GM18498 (cell line): ENCODE results near the gene CCDC171.

ENCODE experiments used
- ATAC-seq: cut with Tn5 transposase; IDR thresholded peaks from one replicate; pipeline ENCODE4 v1.9.1; 2021; ENCODE audit warnings: mild to moderate bottlenecking, moderate library complexity; ENCODE audit not compliant: unreplicated experiment

CCDC171 gene

DNA sequence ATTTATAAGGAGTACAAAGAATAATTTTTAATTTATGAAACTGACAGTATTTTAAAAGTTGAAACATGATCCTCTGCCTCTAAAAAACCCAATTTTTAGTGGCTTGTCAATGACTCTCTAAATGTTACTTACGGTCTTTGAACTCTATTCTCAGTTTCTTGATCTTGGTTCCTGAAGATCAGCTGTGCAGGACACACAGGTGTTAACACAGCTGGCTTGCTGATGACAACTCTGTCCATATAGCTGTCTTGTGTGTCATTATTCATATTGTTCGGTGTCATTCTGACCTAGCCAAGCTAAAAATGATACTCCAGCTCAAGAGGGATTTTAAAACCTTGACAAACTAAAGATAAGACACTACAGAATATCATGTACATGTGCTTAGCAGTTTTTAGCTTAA lies 314.5 kb downstream of the CCDC171 start:
- no peak for ATAC-seq

DNA sequence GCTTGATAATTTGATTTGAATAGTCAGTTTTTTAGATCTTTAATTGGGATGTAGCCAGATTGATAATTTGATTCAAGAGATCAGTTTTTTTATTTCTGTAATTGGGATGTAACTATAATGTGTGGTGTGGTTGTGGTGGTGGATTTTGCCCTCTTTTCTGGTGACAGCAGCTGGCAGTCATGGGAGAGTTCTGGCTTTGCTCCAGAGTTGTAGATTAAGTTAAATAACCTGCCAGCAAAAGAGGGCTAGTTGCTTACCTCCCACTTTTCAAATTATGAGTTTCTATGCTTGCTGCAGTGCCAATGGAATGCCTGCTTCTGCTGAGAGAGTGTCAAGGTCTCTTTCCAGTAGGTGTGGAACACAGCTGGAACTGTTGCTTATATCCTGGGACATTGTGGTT lies 315.1 kb downstream of the CCDC171 start:
- no peak for ATAC-seq

DNA sequence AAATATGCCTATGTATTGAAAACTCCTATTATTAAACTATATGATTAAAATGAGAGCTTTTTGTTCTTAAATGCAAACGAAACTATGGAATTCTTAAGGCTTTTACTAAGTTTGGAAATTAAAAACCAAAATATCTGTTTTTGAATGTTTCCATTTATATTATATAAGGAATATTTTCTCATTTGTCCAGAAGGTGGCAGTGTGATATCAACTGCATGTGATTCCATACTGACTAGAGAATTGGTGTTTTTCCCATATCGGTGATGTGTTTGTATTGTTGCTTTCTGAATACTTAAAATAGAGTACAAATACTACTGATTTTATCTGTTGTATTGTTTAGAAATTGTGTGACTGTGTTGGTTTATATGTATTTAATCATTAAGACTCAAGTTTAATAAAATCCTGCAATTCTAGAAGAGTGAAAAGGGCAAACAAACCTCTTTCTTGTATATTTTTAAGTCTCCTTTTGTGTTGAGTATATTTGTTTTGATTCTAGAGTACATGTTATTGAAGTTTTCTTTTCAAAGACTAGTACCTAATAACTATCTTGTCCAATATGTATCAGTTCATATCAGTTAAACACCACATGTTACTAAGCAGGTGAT lies 320.8 kb downstream of the CCDC171 start:
- ATAC-seq = no peak

DNA sequence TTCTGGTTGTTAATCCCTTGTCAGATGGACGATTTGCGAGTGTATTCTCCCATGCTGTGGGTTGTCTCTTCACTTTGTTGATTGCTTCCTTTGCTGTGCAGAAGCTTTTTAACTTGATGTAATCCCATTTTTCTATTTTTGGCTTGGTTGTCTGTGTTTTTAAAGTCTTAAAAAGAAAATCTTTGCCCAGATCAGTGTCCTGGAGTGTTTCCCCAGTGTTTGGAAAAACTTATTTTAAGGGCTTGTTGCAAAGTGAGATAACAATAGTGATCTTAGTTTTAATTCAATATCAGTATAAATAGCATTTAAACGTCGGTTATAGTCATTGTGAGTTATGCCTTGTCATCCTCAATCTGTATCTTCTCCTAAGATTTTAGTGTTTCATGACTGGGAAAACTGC lies 329.5 kb downstream of the CCDC171 start:
- no peak for ATAC-seq

DNA sequence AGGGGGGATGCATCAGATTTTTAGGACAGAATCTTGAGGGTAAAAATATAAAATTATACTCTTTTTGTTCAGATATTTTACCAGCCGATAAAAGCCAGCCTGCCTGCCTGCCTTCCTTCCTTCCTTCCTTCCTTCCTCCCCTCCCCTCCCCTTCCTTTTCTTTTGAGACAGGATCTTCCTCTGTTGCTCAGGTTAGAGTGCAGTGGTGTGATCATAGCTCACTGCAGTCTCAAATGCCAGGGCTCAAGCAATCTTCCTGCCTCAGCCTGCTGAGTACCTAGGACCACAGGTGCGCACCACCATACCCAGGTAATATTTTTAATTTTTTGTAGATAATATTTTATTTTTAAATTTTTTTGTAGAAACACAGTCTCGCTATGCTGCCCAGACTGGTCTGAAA lies 330.0 kb downstream of the CCDC171 start:
- ATAC-seq = no peak

DNA sequence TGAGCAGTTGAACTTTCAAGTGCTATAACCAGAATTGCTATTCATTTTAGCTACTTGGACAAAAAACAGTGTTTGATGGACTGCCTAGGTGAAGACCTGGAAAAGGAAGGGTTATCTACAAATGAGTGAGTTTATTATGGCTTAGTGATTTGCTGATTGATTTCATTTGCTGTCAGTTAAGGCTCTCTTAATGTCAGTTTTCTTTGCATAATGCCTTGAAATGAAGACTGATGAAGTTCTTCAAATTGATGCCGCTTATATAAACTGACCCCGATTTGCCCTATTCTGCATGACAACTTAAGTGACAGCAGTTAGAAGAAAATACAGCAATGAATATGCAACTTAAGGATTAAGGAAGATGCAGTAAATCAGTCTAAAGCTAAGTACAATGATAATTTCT lies 332.6 kb downstream of the CCDC171 start:
- ATAC-seq = no peak

DNA sequence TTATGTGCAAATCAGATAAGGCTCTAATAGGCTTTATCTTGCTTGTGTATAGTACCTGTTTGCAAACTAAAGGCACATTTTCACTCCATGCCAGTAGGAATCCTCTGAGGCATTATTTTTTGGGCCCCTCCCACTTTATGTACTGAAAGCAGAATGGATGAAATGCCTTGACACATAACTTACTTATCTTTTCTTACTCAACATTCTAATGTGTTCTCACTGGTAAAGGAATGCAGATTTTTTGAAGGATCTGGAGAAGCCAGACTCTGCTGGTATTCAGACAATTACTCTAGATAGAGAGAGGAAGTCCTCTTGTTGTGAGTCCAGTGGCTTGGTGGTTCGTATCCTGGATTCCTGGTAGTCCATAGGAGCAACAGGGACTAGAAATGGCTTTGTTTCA lies 336.7 kb downstream of the CCDC171 start:
- ATAC-seq = no peak

DNA sequence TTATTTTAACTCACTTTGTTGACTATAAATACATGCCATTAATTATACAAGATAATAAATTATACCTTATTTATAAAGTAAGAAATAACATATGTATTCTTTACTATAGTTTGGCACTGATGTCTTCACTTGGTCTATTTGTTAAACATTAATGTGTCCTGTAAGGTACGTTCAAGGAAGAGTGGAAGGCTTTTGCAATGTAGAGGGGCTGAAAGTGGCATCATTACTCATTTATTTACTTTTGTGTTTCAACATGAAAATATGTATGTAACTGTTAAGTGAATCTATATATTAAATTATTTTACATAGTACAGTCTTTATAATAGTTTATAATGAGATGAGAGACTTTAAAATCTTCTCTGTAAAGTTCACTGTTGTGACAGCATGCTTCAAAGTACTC lies 348.7 kb downstream of the CCDC171 start:
- no peak for ATAC-seq

DNA sequence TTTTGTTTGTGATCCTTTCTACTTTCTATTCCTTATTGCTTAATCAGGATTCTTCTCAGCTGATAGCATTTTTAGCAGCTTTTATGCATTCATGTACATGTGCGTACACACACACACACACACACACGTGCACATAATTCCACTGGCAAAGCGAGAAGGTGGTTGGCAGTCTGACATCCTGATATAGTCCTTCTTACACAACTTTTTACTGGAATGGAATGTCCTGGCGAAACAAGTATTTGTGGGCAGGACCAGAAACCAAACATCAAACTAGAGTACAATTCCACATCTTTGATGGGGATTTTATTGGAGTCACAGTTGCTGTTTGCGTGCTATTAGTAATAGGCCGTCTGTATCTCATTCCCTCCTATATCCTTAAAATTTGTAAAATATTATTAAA lies 356.5 kb downstream of the CCDC171 start:
- no peak for ATAC-seq

DNA sequence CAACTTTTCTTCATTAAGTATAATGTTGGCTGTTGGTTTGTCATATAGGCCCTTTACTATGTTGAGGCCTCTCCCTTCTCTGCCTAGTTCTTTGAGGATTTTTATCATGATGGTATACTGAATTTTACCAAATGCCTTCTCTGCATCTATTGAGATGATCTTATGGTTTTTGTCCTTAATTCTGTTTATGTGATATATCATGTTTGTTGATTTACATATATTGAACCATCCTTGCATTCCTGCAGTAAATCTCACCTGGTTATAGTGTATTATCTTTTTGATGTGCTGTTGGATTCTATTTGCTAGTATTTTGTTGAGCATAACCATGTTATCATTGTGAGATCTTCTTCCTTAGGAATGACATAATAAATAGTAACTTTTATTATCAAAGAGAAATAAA lies 362.9 kb downstream of the CCDC171 start:
- ATAC-seq = no peak

DNA sequence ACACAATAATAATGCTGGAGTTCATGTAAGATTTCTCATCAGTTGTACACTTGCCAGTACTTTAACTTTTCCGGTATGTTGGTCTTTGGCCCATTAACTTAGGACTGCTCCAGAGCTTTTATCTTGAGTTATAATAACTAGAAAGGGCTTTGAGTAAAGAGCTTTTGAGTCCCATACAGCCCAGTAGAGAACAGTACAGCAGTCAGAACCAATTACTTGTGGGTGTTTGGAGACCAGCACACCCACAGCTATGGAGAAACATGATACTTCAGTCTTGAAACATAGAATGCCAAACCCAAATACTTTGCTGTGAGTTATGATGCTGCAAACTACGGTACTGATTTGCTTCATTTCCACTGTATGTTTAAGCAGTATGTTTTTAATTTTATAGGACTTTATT lies 374.3 kb downstream of the CCDC171 start:
- ATAC-seq = no peak

DNA sequence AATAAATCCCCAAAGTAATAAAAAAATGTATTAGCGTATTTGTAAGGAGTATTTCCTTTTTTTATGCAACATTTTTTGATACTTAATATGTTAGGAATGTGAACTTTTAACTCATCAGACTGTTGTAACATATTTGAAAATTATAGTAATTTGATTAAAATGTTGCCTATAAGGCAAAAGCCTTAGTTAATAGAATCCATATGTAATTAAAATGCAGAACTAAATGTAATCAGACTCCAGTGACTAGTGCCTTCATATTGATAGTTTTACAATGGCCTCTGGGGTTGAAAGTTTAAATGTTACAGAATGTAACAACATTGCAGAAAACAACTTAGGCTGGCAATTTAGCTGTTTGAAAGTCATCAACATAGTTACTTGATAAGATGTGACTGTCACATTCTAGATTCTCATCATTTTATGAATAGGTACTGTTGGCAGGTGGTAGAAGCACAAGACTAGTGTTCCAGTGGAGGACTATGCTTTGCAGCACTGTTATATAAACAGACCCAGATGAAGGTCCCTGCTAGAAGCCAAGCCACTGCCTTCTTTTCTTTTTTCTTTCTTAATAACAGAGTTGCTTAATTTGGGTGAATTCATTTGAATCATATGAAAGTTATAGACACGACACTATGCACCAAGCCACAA lies 382.9 kb downstream of the CCDC171 start:
- no peak for ATAC-seq

DNA sequence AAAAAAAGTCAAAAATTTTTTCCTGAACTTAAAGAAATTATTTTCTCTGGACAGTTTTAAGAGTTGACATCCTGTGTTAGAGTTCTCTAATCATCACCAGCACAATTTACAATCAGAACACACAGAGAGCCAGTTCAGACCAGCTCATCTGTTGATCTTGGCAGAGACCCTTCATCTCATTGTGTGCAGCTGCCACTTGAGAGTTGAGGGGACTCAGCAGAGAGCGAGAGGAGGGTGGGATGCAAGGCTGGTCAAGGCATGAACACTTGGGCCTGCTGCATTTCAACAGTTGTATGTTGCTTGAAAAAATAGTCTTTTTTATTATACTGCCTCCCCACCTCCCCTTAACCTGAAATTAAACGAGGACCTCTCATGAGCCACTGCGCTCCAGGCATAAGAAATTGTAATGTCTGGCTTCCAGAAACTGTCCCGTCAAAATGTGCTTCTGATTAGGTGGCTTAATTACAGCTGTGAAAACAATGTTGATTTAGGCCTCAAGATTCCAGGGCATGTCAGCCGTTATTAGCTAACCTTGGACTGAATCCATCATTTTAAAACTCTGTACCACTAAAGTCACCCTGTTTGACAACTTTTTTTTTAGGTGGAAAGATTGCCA lies 383.6 kb downstream of the CCDC171 start:
- ATAC-seq = no peak

DNA sequence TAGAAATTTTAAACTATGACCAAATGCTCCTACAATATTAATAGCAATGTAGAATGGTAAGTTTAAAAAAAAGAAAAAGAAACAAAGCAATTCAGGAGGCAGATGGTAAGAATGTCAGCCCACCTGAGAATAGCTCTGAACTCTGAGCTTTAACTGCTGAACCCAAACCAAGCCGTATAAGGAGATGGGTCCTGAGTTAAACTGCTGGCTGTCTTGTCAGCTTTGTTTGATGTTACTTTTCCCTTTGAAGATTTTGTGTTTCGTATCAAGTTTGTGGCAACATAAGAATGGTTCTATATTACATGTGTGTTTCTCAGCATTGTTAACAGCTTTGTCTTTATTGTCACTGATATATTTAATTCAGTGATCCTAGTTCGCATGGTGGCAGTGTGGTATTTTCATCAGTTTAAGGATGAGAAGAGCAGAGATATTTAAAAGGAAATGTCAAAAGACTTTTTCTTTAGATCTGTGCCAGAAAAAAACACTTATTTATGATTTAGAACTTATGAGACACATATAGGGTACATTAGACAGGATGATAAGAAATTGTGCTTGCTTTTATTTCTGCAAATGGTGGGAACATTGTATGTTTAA lies 390.1 kb downstream of the CCDC171 start:
- ATAC-seq = no peak

DNA sequence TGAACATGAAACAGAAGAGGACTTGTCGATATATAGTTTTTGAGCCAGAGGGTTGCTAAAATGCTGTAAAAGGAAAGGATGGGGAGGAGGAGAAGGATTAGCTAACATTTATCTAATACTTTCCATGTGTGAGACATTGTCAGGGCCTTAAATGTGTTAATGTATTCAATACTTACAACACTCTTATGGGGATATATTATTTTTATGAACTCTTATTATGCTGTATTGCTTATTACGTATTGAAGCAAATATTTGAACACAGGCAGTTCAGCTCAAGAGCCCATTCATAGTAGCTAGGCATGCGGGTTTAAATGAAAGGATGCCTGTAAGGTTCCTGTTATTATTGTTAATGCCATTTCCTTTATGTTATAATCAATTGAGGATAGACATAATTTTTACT lies 391.5 kb downstream of the CCDC171 start:
- no peak for ATAC-seq

DNA sequence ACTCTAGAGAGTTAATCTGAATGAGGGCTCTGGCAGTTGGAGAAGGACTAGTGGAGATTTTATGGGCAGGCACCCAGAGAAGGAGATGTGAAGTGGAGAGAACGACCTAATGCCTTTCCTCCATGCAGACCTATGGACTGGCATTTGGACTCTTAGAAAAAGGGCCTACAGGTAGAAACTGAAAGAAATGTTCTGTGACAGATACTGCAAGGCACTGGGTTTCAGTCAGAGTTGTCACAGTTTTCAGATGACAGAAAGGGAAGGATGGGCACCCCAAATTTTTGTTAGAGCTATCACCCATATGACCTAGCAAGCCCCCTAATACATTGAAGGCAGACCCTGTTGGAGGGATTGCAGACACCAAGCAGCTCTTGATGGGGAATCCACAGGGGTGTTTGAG lies 406.8 kb downstream of the CCDC171 start:
- no peak for ATAC-seq

DNA sequence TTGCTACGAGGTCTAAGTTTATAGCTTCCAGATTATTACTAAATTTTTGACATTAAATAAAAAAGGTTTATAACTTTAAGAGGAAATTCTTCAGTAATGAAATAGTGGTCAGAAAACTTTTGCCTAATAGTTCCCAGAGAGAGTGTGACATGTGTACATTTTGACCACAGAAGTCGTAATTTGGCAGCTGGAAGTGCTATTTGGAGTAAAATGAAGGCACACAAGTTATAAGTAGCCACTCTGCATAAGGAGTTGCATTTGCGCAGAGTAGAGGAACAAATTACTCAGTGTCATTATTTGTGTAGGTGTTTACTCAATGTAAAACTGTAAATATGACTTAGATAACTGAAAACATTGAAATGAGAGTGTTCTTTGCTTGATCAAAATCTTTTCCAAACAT lies 408.4 kb downstream of the CCDC171 start:
- no peak for ATAC-seq

DNA sequence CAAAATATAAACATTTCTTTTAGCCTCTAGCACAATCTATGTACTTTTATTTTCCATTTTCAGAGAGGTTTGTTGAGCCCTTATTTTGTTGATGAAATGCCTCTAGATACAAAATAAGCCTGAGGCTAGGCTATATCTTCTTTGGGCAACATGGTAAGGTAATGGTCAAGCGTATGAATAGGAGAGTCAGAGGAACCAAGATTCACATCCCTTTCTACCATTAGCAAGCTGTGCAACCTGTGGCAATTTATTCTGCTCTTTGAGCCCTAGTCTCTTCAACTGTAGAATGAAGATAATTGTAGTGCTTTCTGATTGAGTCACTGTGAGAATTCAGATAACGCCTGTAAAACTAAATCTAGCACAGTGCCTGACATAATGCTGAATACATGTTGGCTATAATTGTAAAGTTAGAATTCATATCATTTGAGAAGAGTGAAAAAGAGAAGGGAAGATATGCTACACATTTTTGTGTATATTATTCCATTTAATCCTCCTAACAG lies 412.5 kb downstream of the CCDC171 start:
- no peak for ATAC-seq

DNA sequence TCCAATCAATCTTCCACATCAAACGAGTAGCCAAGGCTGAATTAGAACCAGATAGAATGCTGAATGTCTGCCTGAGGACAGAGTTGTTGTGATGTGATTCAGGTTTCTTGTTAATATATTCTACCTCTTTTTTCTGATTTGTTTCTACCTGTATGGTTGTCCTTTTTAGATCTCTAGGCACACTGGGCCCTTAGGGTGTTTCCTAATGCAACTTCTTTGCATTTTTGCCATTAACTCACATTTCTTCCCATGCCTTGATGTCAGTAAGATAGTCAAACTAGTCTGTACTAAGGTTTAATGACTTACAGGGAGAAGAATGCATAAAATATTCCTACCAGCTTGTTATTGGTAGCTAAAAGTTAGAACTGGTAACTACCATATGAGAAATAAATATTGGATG lies 413.6 kb downstream of the CCDC171 start:
- no peak for ATAC-seq

DNA sequence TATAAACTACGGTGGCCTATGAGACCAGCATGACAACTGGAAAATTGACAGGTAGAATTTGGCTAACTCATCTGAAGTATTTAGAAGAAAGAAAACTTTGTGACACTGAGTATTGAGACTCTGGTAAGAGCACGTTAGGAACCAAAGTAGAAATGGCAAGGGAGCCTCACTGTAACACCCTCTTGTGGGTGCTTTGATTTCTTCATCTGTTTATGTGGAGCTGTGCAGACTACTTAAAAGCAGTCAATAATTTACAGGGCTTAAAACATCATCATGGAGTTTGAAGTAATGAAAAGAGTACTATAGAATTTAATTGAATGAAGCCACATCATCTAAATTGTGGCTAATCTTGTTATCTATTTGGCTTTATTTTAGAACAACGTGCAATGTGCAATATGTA lies 414.2 kb downstream of the CCDC171 start:
- no peak for ATAC-seq

DNA sequence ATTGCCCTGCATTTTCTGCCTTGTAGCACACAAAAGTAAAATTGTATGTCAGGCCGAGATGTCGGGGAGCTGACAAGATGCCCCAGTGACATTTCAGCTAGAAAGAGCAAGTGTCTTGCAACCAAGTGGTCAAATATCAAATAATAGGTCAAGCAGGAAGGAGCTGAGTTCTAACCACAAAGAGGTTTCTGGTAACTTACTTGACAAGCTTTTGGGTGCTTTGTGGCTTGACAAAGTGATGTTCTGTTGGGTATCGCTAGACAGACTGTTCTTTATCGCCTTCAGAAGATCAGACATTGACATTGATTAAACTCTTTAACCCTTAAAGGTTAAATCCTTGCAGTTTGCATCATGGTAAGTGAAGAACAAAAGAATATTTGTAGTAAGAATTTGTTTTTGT lies 419.9 kb downstream of the CCDC171 start:
- ATAC-seq = no peak

DNA sequence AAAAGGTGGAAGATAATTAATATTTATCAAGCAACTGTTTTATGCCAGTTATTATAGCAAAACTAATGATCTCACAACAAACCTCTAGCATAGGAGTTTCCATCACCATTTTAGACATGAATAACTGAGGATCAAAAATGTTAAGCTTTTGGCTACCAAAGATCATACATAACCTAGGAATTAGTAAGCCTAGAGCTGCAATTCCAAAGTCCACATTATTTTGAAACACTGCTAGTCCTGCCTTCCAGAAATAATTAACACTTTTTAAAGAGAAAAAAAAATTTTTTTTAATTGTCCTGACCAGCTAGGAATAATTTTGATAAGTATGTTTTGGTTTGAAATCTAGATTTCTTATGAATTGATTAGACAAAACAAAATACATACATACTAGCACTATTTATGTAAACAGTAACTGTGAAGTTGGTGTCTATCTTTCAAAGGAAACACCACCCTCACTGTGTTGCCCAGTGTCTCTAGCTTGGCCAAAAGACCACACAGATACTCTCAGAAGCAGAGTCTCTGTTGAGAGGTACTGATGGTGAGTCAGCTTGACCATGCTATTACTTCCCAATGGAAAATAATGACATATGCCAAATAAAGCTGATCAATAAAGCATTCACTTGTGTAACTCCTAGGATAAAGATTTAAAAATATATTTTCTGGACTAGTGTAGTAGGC lies 422.4 kb downstream of the CCDC171 start:
- no peak for ATAC-seq
